ENCODE measurements around the gene PLXNA3.

- no peak for TF ChIP-seq EZH2phosphoT487 (IDR thresholded peaks at IDR 0.05; ENCODE audit: insufficient read depth, low read depth)
- no peak for TF ChIP-seq EZH2 (IDR thresholded peaks at IDR 0.05; ENCODE audit: insufficient read depth, poor library complexity, severe bottlenecking)
Measured at GRCh38 chrX:154471839-154472684, 14.0 kb downstream of the PLXNA3 start.
